HepG2 (cell line): ENCODE measurements around the gene PAPSS1.

Source experiments
- BRCA1 ChIP-seq: sonication (generic); formaldehyde crosslinking; IDR thresholded peaks from 2 replicates; pipeline ENCODE4 v1.4.0; 2020; ENCODE audit warnings: missing genetic modification reagents
- CEBPB ChIP-seq: IDR thresholded peaks from 2 replicates; pipeline ENCODE4 v1.6.1; 2011; ENCODE audit warnings: low read depth, low read length, improper control_type of control experiment, borderline replicate concordance
- EP300 ChIP-seq, 3 experiments: sonication (generic) in 1 of 3; formaldehyde crosslinking in 1 of 3; IDR thresholded peaks; 2 replicates each; pipeline versions ENCODE4 v1.5.1 to v1.6.1; 2011 to 2020; ENCODE audit warnings: low read depth in 2 of 3, low read length in 2 of 3, borderline replicate concordance in 1 of 3, improper control_type of control experiment in 1 of 3, mild to moderate bottlenecking in 1 of 3, missing genetic modification reagents in 1 of 3, moderate library complexity in 1 of 3
- NR2C2 ChIP-seq: sonication (generic); formaldehyde crosslinking; IDR thresholded peaks from 2 replicates; pipeline ENCODE4 v1.4.0; 2020; ENCODE audit warnings: missing genetic modification reagents, mild to moderate bottlenecking, moderate library complexity, borderline replicate concordance
- RFX5 ChIP-seq: IDR thresholded peaks from 2 replicates; pipeline ENCODE4 v1.6.1; 2011; ENCODE audit warnings: low read depth, low read length, improper control_type of control experiment
- ZKSCAN5 ChIP-seq: sonication (generic); formaldehyde crosslinking; IDR thresholded peaks from 2 replicates; pipeline ENCODE4 v1.5.1; 2020; ENCODE audit warnings: mild to moderate bottlenecking, missing genetic modification reagents
- TF ChIP-seq, protein P1 (sequence below): sonication (generic); formaldehyde crosslinking; IDR thresholded peaks from 2 replicates; pipeline ENCODE4 v1.4.0; 2020; ENCODE audit warnings: missing genetic modification reagents
- TF ChIP-seq, protein P2 (sequence below): sonication (generic); formaldehyde crosslinking; IDR thresholded peaks from 2 replicates; pipeline ENCODE4 v1.5.0; 2020; ENCODE audit warnings: mild to moderate bottlenecking, missing genetic modification reagents, moderate library complexity
- TF ChIP-seq, protein P3 (sequence below): sonication (generic); formaldehyde crosslinking; IDR thresholded peaks from 2 replicates; pipeline ENCODE4 v1.9.0; 2021; ENCODE audit warnings: missing genetic modification reagents, borderline replicate concordance
- TF ChIP-seq, protein P4 (sequence below): IDR thresholded peaks from 2 replicates; pipeline ENCODE4 v1.6.1; 2016; ENCODE audit warnings: low read depth, control low read depth
- TF ChIP-seq, protein P5 (sequence below): sonication (generic); formaldehyde crosslinking; conservative IDR thresholded peaks from 2 replicates; pipeline ENCODE4 v1.4.0; 2020; ENCODE audit warnings: missing genetic modification reagents

DNA sequence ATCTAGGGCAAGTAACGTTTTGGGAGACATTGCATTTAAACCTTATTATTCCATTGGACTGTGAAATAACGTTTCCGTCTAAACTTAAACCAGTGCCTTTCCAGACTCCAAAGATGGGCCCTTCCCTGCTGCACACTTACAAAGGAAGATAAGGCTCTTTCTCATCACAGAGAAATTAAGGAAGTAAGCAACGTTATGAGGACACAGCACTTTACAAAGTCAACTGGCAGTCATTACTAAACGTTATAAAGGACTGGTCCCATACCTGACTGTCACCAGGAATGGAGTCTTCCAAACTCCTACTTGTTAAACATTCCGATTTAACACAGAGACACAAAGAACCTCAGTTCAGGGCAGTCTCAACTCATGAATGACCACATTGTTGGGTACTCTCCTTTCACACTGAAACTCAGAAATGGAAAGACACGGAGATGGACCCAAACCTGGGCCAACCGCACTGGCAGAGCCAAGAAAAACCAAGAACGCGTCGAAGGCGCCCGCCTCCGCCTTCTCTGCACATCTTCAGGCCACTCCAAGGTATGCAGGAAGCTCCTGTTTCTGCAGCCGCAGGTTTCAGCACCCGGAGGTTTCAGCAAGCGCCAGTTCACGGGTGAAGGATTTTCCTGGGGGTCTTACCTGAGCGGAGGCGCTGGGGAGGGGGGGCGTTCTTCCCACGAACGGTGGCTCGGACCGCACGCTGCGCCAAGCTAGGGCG, 670 bp downstream of the PAPSS1 start:
- TF ChIP-seq BRCA1 (no peak), NR2C2 (no peak), ZKSCAN5 (no peak), EP300 (IDR thresholded peaks at IDR 0.05; ENCODE audit: low read depth in 2 of 2, low read length in 2 of 2) (no peak), EP300 (CRISPR knock-in tag; IDR thresholded peaks at IDR 0.05; ENCODE audit: borderline replicate concordance) (no peak), CEBPB (no peak), RFX5 (no peak)
- TF ChIP-seq, protein P1, sequence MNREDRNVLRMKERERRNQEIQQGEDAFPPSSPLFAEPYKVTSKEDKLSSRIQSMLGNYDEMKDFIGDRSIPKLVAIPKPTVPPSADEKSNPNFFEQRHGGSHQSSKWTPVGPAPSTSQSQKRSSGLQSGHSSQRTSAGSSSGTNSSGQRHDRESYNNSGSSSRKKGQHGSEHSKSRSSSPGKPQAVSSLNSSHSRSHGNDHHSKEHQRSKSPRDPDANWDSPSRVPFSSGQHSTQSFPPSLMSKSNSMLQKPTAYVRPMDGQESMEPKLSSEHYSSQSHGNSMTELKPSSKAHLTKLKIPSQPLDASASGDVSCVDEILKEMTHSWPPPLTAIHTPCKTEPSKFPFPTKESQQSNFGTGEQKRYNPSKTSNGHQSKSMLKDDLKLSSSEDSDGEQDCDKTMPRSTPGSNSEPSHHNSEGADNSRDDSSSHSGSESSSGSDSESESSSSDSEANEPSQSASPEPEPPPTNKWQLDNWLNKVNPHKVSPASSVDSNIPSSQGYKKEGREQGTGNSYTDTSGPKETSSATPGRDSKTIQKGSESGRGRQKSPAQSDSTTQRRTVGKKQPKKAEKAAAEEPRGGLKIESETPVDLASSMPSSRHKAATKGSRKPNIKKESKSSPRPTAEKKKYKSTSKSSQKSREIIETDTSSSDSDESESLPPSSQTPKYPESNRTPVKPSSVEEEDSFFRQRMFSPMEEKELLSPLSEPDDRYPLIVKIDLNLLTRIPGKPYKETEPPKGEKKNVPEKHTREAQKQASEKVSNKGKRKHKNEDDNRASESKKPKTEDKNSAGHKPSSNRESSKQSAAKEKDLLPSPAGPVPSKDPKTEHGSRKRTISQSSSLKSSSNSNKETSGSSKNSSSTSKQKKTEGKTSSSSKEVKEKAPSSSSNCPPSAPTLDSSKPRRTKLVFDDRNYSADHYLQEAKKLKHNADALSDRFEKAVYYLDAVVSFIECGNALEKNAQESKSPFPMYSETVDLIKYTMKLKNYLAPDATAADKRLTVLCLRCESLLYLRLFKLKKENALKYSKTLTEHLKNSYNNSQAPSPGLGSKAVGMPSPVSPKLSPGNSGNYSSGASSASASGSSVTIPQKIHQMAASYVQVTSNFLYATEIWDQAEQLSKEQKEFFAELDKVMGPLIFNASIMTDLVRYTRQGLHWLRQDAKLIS, result no peak
- TF ChIP-seq, protein P2, sequence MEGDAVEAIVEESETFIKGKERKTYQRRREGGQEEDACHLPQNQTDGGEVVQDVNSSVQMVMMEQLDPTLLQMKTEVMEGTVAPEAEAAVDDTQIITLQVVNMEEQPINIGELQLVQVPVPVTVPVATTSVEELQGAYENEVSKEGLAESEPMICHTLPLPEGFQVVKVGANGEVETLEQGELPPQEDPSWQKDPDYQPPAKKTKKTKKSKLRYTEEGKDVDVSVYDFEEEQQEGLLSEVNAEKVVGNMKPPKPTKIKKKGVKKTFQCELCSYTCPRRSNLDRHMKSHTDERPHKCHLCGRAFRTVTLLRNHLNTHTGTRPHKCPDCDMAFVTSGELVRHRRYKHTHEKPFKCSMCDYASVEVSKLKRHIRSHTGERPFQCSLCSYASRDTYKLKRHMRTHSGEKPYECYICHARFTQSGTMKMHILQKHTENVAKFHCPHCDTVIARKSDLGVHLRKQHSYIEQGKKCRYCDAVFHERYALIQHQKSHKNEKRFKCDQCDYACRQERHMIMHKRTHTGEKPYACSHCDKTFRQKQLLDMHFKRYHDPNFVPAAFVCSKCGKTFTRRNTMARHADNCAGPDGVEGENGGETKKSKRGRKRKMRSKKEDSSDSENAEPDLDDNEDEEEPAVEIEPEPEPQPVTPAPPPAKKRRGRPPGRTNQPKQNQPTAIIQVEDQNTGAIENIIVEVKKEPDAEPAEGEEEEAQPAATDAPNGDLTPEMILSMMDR (CRISPR knock-in tag), result no peak
- TF ChIP-seq, protein P3, sequence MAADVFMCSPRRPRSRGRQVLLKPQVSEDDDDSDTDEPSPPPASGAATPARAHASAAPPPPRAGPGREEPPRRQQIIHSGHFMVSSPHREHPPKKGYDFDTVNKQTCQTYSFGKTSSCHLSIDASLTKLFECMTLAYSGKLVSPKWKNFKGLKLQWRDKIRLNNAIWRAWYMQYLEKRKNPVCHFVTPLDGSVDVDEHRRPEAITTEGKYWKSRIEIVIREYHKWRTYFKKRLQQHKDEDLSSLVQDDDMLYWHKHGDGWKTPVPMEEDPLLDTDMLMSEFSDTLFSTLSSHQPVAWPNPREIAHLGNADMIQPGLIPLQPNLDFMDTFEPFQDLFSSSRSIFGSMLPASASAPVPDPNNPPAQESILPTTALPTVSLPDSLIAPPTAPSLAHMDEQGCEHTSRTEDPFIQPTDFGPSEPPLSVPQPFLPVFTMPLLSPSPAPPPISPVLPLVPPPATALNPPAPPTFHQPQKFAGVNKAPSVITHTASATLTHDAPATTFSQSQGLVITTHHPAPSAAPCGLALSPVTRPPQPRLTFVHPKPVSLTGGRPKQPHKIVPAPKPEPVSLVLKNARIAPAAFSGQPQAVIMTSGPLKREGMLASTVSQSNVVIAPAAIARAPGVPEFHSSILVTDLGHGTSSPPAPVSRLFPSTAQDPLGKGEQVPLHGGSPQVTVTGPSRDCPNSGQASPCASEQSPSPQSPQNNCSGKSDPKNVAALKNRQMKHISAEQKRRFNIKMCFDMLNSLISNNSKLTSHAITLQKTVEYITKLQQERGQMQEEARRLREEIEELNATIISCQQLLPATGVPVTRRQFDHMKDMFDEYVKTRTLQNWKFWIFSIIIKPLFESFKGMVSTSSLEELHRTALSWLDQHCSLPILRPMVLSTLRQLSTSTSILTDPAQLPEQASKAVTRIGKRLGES (CRISPR knock-in tag), result no peak
- TF ChIP-seq, protein P4, sequence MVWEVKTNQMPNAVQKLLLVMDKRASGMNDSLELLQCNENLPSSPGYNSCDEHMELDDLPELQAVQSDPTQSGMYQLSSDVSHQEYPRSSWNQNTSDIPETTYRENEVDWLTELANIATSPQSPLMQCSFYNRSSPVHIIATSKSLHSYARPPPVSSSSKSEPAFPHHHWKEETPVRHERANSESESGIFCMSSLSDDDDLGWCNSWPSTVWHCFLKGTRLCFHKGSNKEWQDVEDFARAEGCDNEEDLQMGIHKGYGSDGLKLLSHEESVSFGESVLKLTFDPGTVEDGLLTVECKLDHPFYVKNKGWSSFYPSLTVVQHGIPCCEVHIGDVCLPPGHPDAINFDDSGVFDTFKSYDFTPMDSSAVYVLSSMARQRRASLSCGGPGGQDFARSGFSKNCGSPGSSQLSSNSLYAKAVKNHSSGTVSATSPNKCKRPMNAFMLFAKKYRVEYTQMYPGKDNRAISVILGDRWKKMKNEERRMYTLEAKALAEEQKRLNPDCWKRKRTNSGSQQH (CRISPR knock-in tag), result no peak
- TF ChIP-seq, protein P5, sequence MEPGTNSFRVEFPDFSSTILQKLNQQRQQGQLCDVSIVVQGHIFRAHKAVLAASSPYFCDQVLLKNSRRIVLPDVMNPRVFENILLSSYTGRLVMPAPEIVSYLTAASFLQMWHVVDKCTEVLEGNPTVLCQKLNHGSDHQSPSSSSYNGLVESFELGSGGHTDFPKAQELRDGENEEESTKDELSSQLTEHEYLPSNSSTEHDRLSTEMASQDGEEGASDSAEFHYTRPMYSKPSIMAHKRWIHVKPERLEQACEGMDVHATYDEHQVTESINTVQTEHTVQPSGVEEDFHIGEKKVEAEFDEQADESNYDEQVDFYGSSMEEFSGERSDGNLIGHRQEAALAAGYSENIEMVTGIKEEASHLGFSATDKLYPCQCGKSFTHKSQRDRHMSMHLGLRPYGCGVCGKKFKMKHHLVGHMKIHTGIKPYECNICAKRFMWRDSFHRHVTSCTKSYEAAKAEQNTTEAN (CRISPR knock-in tag), result no peak
